OCI-LY3 (cell line): ENCODE measurements around the gene KIF3A.

Source experiments
- H2AFZ ChIP-seq: fragments of 200-600, 300-600 bp; shearing (Covaris generic); 2 replicates; pipeline ENCODE4 v1.6.0; 2014; ENCODE audit warnings: antibody characterized with exemption, low read depth, low read length
- H3K27ac ChIP-seq: fragments of 200-600, 300-600 bp; sonication (generic); 2 replicates; pipeline ENCODE4 v1.5.1; 2014; ENCODE audit warnings: mild to moderate bottlenecking, low read length, moderate library complexity, mixed read lengths
- H3K27me3 ChIP-seq: fragments of 200-600, 300-600 bp; sonication (generic); 2 replicates; pipeline ENCODE4 v1.6.1; 2014; ENCODE audit warnings: low read depth, low read length, mixed read lengths
- H3K36me3 ChIP-seq: fragments of 200-600, 300-600 bp; sonication (generic); replicated peaks from 2 replicates; pipeline ENCODE3; 2014; ENCODE audit warnings: low read depth, low read length, mixed read lengths
- H3K4me1 ChIP-seq: fragments of 300-600, 200-600 bp; sonication (generic); 2 replicates; pipeline ENCODE4 v1.6.1; 2014; ENCODE audit warnings: low read length, mixed read lengths
- H3K4me2 ChIP-seq: fragments of 200-600, 300-600 bp; sonication (generic); 2 replicates; pipeline ENCODE4 v1.6.1; 2014; ENCODE audit warnings: low read length, mixed read lengths
- H3K4me3 ChIP-seq: fragments of 300-600, 200-600 bp; sonication (generic); 2 replicates; pipeline ENCODE4 v1.5.1; 2014; ENCODE audit warnings: antibody characterized with exemption, mild to moderate bottlenecking, low read length, moderate library complexity
- H3K79me2 ChIP-seq: fragments of 300-600, 200-600 bp; shearing (Covaris generic); 2 replicates; pipeline ENCODE4 v1.6.1; 2014; ENCODE audit warnings: mild to moderate bottlenecking, low read length, mixed read lengths
- H3K9ac ChIP-seq: fragments of 300-600, 200-600 bp; shearing (Covaris generic); 2 replicates; pipeline ENCODE4 v1.6.0; 2014; ENCODE audit warnings: mild to moderate bottlenecking, low read length, moderate library complexity
- H3K9me3 ChIP-seq: fragments of 200-600, 300-600 bp; shearing (Covaris generic); 2 replicates; pipeline ENCODE4 v1.6.1; 2014; ENCODE audit warnings: low read length, mixed read lengths; ENCODE audit not compliant: insufficient read depth
- H4K20me1 ChIP-seq: fragments of 200-600, 300-600 bp; sonication (generic); 2 replicates; pipeline ENCODE4 v1.6.1; 2016; ENCODE audit warnings: low read length, mixed read lengths; ENCODE audit not compliant: insufficient read depth
- CTCF ChIP-seq: fragments of 200-600, 300-600 bp; sonication (generic); IDR thresholded peaks from 2 replicates; pipeline ENCODE4 v1.5.1; 2014; ENCODE audit warnings: antibody characterized with exemption, low read length, low read depth
- EZH2phosphoT487 ChIP-seq: fragments of 200-600 bp; shearing (Covaris generic); IDR thresholded peaks from 2 replicates; pipeline ENCODE4 v1.6.1; 2018; ENCODE audit warnings: antibody characterized with exemption, mixed run types, low read depth

KIF3A gene

GRCh38 chr5:132658381-132659302 lies 78.7 kb downstream of the KIF3A start:
- Histone ChIP-seq H2AFZ (no peak overlapping the region), H3K36me3 (no peaks in the 10 kb centered on the region), H3K27ac (no peak overlapping the region), H3K4me3 (no peak overlapping the region), H3K79me2 (no peaks in the 10 kb centered on the region), H3K4me2 (no peak overlapping the region), H3K9me3 (no peaks in the 10 kb centered on the region), H3K9ac (no peak overlapping the region), H3K27me3 (no peaks in the 10 kb centered on the region), H3K4me1 (peaks cover 13% of the 10 kb centered on the region), H4K20me1 (no peaks in the 10 kb centered on the region)
- no peak for TF ChIP-seq EZH2phosphoT487
- TF ChIP-seq CTCF, result no peak

- Histone ChIP-seq H3K9me3 (no peaks in the 10 kb centered on the region), H2AFZ (no peak within 1 kb of the TSS), H3K4me2 (no peak within 1 kb of the TSS), H3K79me2 (no peaks in the 10 kb centered on the region), H3K4me3 (no peak within 1 kb of the TSS), H3K9ac (no peak within 1 kb of the TSS), H3K27me3 (no peaks in the 10 kb centered on the region), H4K20me1 (no peaks in the 10 kb centered on the region), H3K4me1 (peaks cover 5% of the 10 kb centered on the region; the same call in 1 of the 2 replicates), H3K36me3 (no peaks in the 10 kb centered on the region), H3K27ac (no peak within 1 kb of the TSS)
- TF ChIP-seq EZH2phosphoT487 (no peak), CTCF (no peak)
These were observed 79.5 kb downstream of the KIF3A start, which contains the start of gene IL13 for GRCh38 chr5:132657676-132658380. TSS of gene IL13 (plus strand) at chr5:132658173. CDS start at chr5:132658187, 14 bp downstream.

- H4K20me1 ChIP-seq, result no peaks in the 10 kb centered on the region
- H2AFZ ChIP-seq, result no peak overlapping the region
- no peaks in the 10 kb centered on the region for H3K79me2 ChIP-seq
- H3K4me3 ChIP-seq, result no peak overlapping the region
- H3K4me2 ChIP-seq, result no peak overlapping the region
- no peak overlapping the region for H3K9ac ChIP-seq
- H3K4me1 ChIP-seq, result peaks cover 5% of the 10 kb centered on the region; the same call in 1 of the 2 replicates
- H3K9me3 ChIP-seq, result no peaks in the 10 kb centered on the region
- no peaks in the 10 kb centered on the region for H3K27me3 ChIP-seq
- no peaks in the 10 kb centered on the region for H3K36me3 ChIP-seq
- no peak for TF ChIP-seq CTCF
- TF ChIP-seq EZH2phosphoT487, result no peak
- H3K27ac ChIP-seq, result no peak overlapping the region
These were observed 80.5 kb downstream of the KIF3A start for GRCh38 chr5:132656774-132657355.
